Endothelial cell of umbilical vein (primary cell): ENCODE data around the gene AKAIN1. TPM values are rescaled to one million over a fixed set of nuclear protein-coding genes. Genes with fewer than 3 reads are reported as not detected.

Experiments used
- BruUV-seq: library from RNA; stranded (reverse); fragments of 400-500 nt; replicated peaks from 2 replicates; lab custom pipeline; 2021; lab: Mats Ljungman, UMichigan
- CTCF ChIA-PET: fragments of 300-600, 350-600 bp; sonication (Branson Sonifier 250); formaldehyde crosslinking; loops from one replicate; lab custom pipeline; 2021; ENCODE audit warnings: antibody characterized with exemption, inconsistent platforms; lab: Charles Lee
- POLR2A ChIA-PET: fragments of 300-600, 350-600 bp; sonication (Branson Sonifier 250); formaldehyde crosslinking; loops from one replicate; lab custom pipeline; 2021; ENCODE audit warnings: antibody characterized with exemption, inconsistent platforms; lab: Charles Lee
- DNase-seq: peaks from one replicate; pipeline ENCODE4 v3.0.0-alpha.2; 2011; ENCODE audit warnings: low read depth, low spot score
- FAIRE-seq: peaks from 2 replicates; lab custom pipeline; 2011; peaks lifted over from hg19 to GRCh38; lab: Jason Lieb, UNC
- H2AFZ ChIP-seq: 2 replicates; pipeline ENCODE4 v1.6.0; 2012; ENCODE audit warnings: low read depth, low read length, control low read depth, inconsistent platforms
- H3K27ac ChIP-seq: 2 replicates; pipeline ENCODE4 v1.5.1; 2011; ENCODE audit warnings: low read depth, mild to moderate bottlenecking, control low read depth, low read length, moderate library complexity; ENCODE audit not compliant: insufficient read depth
- H3K27me3 ChIP-seq, 2 experiments: 2 replicates each; pipeline versions ENCODE4 v1.6.0 to v1.6.1; 2011; ENCODE audit warnings: low read length in 2 of 2, mixed read lengths in 1 of 2; ENCODE audit not compliant: control insufficient read depth in 2 of 2, insufficient read depth in 2 of 2
- H3K36me3 ChIP-seq, 2 experiments: 2 replicates in 1 of 2; 3 replicates in 1 of 2; pipeline ENCODE4 v1.5.1; 2011; ENCODE audit warnings: low read length in 2 of 2, mild to moderate bottlenecking in 1 of 2, moderate library complexity in 1 of 2; ENCODE audit not compliant: control insufficient read depth in 2 of 2, insufficient read depth in 2 of 2; ENCODE audit errors: extremely low read depth in 1 of 2
- H3K4me1 ChIP-seq: 3 replicates; pipeline ENCODE4 v1.5.1; 2011; ENCODE audit warnings: mild to moderate bottlenecking, low read length; ENCODE audit not compliant: control insufficient read depth, insufficient read depth; ENCODE audit errors: extremely low read depth
- H3K4me2 ChIP-seq: 2 replicates; pipeline ENCODE4 v1.6.1; 2011; ENCODE audit warnings: low read length, control low read depth, mixed read lengths; ENCODE audit not compliant: insufficient read depth
- H3K4me3 ChIP-seq, 3 experiments: fragments of 200-600 bp in 1 of 3; sonication (generic), shearing (Covaris generic) in 1 of 3; replicated peaks in 1 of 3; 2 replicates each; pipeline ENCODE4 v1.5.1; 2011 to 2016; ENCODE audit warnings: control low read depth in 3 of 3, low read length in 3 of 3, mild to moderate bottlenecking in 2 of 3, inconsistent platforms in 1 of 3, low read depth in 1 of 3, moderate library complexity in 1 of 3; ENCODE audit not compliant: insufficient read depth in 1 of 3
- H3K79me2 ChIP-seq: 2 replicates; pipeline ENCODE4 v1.6.0; 2012; ENCODE audit warnings: low read length, inconsistent platforms; ENCODE audit not compliant: control insufficient read depth, insufficient read depth
- H3K9ac ChIP-seq: replicated peaks from 2 replicates; pipeline ENCODE3; 2011; ENCODE audit warnings: low read length, control low read depth; ENCODE audit not compliant: insufficient read depth; ENCODE audit errors: extremely low read depth
- H3K9me1 ChIP-seq: replicated peaks from 3 replicates; pipeline ENCODE4 v1.6.0; 2011; ENCODE audit warnings: mild to moderate bottlenecking, low read length; ENCODE audit not compliant: control insufficient read depth, insufficient read depth; ENCODE audit errors: extremely low read depth
- H3K9me3 ChIP-seq: replicated peaks from 2 replicates; pipeline ENCODE4 v1.5.1; 2012; ENCODE audit warnings: low read length, inconsistent platforms; ENCODE audit not compliant: control insufficient read depth, insufficient read depth
- H4K20me1 ChIP-seq: replicated peaks from 2 replicates; pipeline ENCODE3; 2011; ENCODE audit warnings: mild to moderate bottlenecking, low read length; ENCODE audit not compliant: control insufficient read depth, insufficient read depth; ENCODE audit errors: extremely low read depth
- CTCF ChIP-seq, 2 donors: IDR thresholded peaks; 1 replicate in 1 of 2; 2 replicates in 1 of 2; pipeline ENCODE4 v1.5.1; 2011; ENCODE audit warnings: low read length in 2 of 2, mild to moderate bottlenecking in 2 of 2, moderate library complexity in 2 of 2, control low read depth in 1 of 2, inconsistent platforms in 1 of 2, low read depth in 1 of 2; ENCODE audit not compliant: insufficient read depth in 1 of 2; ENCODE audit errors: extremely low read depth in 1 of 2
- EZH2 ChIP-seq: IDR thresholded peaks from 2 replicates; pipeline ENCODE4 v1.6.1; 2012; ENCODE audit warnings: borderline replicate concordance, low read depth, mild to moderate bottlenecking, moderate library complexity, low read length, inconsistent platforms; ENCODE audit not compliant: severe bottlenecking
- FOS ChIP-seq: IDR thresholded peaks from 2 replicates; pipeline ENCODE4 v1.6.1; 2011; ENCODE audit warnings: mild to moderate bottlenecking, low read length, moderate library complexity, borderline replicate concordance; ENCODE audit not compliant: insufficient read depth
- GATA2 ChIP-seq: IDR thresholded peaks from 2 replicates; pipeline ENCODE4 v1.7.0; 2011; ENCODE audit warnings: low read depth, mild to moderate bottlenecking, moderate library complexity, mixed read lengths, low read length; ENCODE audit not compliant: insufficient read length, insufficient read depth
- JUN ChIP-seq: IDR thresholded peaks from 2 replicates; pipeline ENCODE4 v1.6.1; 2011; ENCODE audit warnings: borderline replicate concordance, low read depth; ENCODE audit not compliant: insufficient read length, insufficient read depth
- MAX ChIP-seq: IDR thresholded peaks from 2 replicates; pipeline ENCODE4 v1.6.1; 2011; ENCODE audit not compliant: insufficient read depth, insufficient read length
- MYC ChIP-seq: IDR thresholded peaks from one replicate; pipeline ENCODE4 v1.6.1; 2011; ENCODE audit warnings: mild to moderate bottlenecking, low read depth, low read length
- POLR2A ChIP-seq: IDR thresholded peaks from 2 replicates; pipeline ENCODE4 v1.6.1; 2012; ENCODE audit warnings: low read depth, mild to moderate bottlenecking, control low read depth, low read length
- POLR2AphosphoS5 ChIP-seq: IDR thresholded peaks from 2 replicates; pipeline ENCODE4 v1.6.1; 2012; ENCODE audit warnings: low read depth, mild to moderate bottlenecking, control low read depth, low read length, moderate library complexity; ENCODE audit not compliant: insufficient read depth
- dilution Hi-C: fragments of 300-500 bp; cut with MboI; formaldehyde crosslinking; loops from one replicate; pipeline ENCODE4 v1.15.0; 2019; ENCODE audit warnings: low sequenced_read_pairs; ENCODE audit not compliant: extremely low pct_ligation_motif_present
- intact Hi-C: fragments of 100-400 bp; cut with micrococcal nuclease; formaldehyde crosslinking; loops from one replicate; pipeline ENCODE4 v1.10.0; 2022
- polyA plus RNA-seq, 4 experiments: library from polyadenylated mRNA; depleted of rRNA in 3 of 4; stranded (reverse) in 3 of 4; unstranded in 1 of 4; fragments of >200 nt; gene quantifications; 2 replicates each; pipeline versions ENCODE4 v1.2.1 to v1.2.3, GENCODE V29; 2011 to 2012; ENCODE audit warnings: missing spikeins in 1 of 4
- total RNA-seq: library from RNA; stranded (reverse); gene quantifications from 2 replicates; pipeline ENCODE4 v1.2.3, GENCODE V29; 2021

Gene AKAIN1
- total and polyA plus RNA-seq, 2 donors (not counting 3 experiments of a cell fraction or from before 2014, with no cell fraction given), result not detected

GRCh38 chr18:5142859-5143258, 54.2 kb downstream of the AKAIN1 start:
- no peak overlapping the region for H3K9ac ChIP-seq
- H3K4me3 ChIP-seq, result no peak overlapping the region
- no peaks in the 10 kb centered on the region for H4K20me1 ChIP-seq
- intact Hi-C loops (no loop called here), dilution Hi-C loops (no loop called here)
- no peaks in the 10 kb centered on the region for H3K9me3 ChIP-seq
- H3K27me3 ChIP-seq, result no peaks in the 10 kb centered on the region
- H3K4me1 ChIP-seq, result no peaks in the 10 kb centered on the region
- no peak overlapping the region for H3K4me2 ChIP-seq
- no peaks in the 10 kb centered on the region for H3K36me3 ChIP-seq
- no peak overlapping the region for H2AFZ ChIP-seq
- H3K9me1 ChIP-seq, result no peaks in the 10 kb centered on the region
- BruUV-seq, result no TSS peak
- FAIRE-seq, result no peak
- no peak overlapping the region for H3K27ac ChIP-seq
- no peak for DNase-seq
- ChIA-PET CTCF (no interaction called here), POLR2A (no interaction called here)
- no peak for TF ChIP-seq FOS
- no peak for TF ChIP-seq MYC
- no peak for TF ChIP-seq POLR2A
- TF ChIP-seq MAX, result no peak
- no peak for TF ChIP-seq CTCF (IDR thresholded peaks at IDR 0.05; ENCODE audit: extremely low read depth in 1 of 2, insufficient read depth in 1 of 2, low read depth in 1 of 2, low read length in 2 of 2)
- no peak for TF ChIP-seq POLR2AphosphoS5
- no peak for TF ChIP-seq EZH2
- TF ChIP-seq JUN, result no peak
- no peak for TF ChIP-seq GATA2
- H3K79me2 ChIP-seq, result no peaks in the 10 kb centered on the region
